Posterior vena cava (tissue), 2 donors: Measurements from ENCODE around the gene EIF6. TPM values are rescaled to one million over a fixed set of nuclear protein-coding genes. Genes with fewer than 3 reads are reported as not detected.
A peak's percentile ranks its signal among the peaks of the same experiment; 100 is the strongest.

Source experiments
- DNase-seq: peaks from one replicate; pipeline ENCODE4 v3.0.0-alpha.2; 2020; ENCODE audit warnings: low spot score
- intact Hi-C, 2 donors: fragments of 100-400 bp; cut with DNase I; formaldehyde crosslinking; loops; one replicate each; pipeline versions ENCODE4 v1.14.1 to v1.14.2; 2022 to 2023
- long read RNA-seq, 2 donors: library from polyadenylated mRNA; unstranded; transcript quantifications; one replicate each; pipeline ENCODE4 v2.0.0, GENCODE V29; 2020 to 2021
- total RNA-seq, 2 donors: library from RNA; stranded (reverse); fragmentation: NEBNext Ultra II Directional; extraction: Animal tissue kit (Norgen Biotek cat#: 25700); gene quantifications; one replicate each; pipeline ENCODE4 v1.2.1, GENCODE V29; 2021
- donor health status: DM: yes; HTN: yes; CAD: no.
- donor health status: DM: yes; HTN: yes; CAD: no.

EIF6 gene
- total RNA-seq = 10 to 100 TPM; 61.9 to 89.7 TPM
- long read RNA-seq, donor 1, transcript EIF6-203 (7 exons, 1,289 nt) = major isoform, 17 of 26 reads
- long read RNA-seq, donor 1, transcript EIF6-201 (6 exons, 1,252 nt) = minor isoform, 6 of 26 reads
- long read RNA-seq, donor 1, partial matches to known transcripts = 3 of 26 reads
- long read RNA-seq, donor 1, other reads (novel, unspliced or antisense) = 0 of 26 reads
- long read RNA-seq, donor 2, transcript EIF6-203 (7 exons, 1,289 nt) = major isoform, 170 of 218 reads
- long read RNA-seq, donor 2, transcript EIF6-201 (6 exons, 1,252 nt) = minor isoform, 27 of 218 reads
- long read RNA-seq, donor 2, partial matches to known transcripts = 8 of 218 reads
- long read RNA-seq, donor 2, other reads (novel, unspliced or antisense) = 8 of 218 reads

DNA sequence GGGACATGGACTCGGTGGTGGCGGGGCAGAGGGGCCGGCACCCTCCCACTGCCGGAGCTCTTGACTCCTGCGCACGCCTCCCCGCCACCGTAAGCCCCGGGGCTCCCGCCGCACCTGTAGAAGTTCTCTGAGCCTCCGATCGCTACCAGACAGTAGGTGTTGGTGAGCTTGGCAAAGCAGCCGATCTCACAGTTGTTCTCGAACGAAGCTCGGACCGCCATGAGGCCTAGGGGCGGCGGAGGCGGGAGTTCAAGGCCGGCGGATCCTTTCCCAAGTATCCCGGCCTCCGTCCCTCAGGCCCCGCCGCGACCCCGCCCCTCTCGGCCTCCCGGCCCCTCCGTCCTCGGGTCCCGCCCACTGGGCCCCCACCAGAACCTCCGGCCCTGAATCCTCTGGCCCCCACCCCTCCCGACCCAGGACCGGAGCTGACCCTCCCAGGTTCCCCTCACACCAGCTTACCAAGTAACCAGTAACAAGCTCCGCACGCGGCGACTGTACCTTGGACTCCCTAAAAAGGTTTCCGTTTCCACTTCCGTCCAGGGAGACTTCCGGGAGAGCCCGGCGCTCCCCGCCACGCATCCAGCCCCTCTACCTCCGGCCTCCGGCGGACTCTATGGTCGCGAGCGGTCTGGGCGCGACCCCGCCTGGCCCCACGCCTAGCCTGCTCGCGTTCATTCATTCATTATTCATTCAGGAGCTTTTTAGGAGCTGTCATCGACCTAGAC is at the start of gene EIF6:
EIF6 (minus strand) TSS at position 506 of the 725 bp plus-strand sequence; CDS start at position 221, 285 bp downstream.
- DNase-seq = peak; percentile 95

DNA sequence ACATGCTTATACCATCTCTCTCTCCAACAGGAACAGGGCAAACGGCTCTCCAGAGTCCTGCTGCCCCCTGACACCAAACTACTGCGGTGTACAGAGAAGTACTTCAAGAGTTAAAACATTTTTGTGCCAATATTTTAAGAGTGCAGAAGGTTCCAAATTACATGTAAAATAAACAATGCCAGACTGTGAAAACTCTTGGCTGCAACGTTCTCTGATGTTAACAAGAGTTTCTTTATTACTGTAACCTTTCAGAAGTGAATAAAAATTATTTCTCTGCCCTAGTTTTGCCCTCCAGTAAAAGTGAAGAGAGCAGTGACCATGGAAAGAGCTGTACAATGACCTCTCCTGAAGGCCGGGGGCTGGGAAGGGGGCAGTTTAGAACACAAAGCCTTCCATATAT is 49.0 kb upstream of the EIF6 start:
- intact Hi-C loops = no loop called here
- DNase-seq = no peak

More for the DNA sequence above, at the start of gene EIF6:
- intact Hi-C loops = no loop called here

DNA sequence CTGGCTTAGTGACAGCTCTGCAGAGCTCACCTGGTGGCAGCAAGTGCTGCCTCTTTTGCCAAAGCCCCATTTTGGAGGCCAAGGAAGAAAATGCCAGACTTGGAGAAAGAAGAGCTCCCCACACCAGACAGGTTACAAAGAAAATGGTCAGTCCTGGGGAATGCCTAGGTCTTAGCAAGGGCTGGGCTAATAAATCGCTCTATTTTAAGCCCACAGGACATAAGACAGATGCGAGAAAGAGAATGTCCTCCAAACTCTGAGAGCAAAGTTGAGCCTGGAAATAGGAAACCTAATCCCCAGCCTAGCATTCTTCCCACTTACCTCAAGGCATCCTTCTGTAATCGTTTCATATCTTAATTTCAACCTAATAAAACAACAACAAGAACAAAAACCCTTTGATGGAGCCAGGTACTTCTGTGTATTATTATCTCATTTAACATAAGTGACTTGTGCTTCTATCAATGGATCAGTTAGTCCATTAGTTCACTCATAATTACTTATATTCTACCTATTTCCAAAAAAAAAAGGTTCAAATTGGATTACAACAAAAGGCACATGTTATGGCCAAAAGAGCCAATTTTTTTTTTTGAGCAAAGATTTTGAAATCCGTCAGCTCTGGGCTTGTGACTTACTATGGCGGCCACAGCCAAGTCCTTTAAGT is 48.1 kb upstream of the EIF6 start:
- DNase-seq = no peak
- intact Hi-C loops = no loop called here

DNA sequence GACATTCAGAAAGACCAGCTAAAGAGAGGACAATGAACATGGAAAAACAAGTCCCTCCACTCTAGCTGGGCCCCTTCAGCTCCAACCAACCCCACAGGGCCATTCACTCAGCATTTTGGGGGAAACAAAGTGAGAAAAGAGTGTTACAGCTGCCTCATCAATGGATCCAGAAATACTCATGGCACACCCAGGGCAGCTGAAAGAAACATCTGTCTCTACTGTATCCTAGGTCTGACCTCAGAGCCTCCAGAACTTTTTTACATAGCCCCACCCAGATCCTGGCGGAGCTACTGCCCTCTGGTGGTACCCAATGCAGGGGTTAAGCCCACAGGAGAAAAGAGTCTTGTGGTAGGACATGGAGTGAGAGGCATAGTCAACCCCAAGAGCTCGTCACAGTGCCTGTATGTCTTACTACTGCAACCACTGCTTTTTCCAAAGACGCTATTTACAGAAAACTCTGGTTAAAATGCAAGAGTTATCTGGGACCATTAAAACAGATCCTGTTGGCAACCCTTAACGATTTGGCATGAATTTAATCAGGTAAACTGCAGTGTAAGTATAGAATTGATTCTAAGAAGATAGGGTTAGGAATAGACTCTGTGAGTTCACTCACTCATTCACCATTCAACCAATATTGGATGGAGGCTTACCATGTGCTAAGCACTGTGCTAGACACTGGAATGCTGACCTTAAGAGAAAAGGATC is 45.0 kb upstream of the EIF6 start:
- intact Hi-C loops = no loop called here
- no peak for DNase-seq

DNA sequence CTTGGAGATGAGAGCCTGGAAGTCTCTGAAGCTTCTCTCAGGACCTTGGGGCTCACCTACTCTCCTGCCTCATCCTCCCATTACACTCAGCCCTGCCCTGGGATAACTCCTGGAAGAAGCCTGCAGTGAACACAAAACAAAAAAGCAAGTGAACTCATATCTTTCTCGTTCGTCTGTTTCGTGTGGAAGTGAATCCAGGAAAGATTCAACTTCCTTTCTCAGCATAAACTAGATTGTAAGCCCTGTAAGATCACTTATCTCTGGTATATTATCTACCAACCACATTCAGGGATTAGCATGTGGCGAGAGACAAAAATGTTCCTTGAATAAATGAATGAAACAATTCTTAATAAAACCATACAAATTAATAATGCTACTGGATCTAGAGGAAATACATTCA is 44.1 kb upstream of the EIF6 start:
- no peak for DNase-seq
- intact Hi-C loops = no loop called here

DNA sequence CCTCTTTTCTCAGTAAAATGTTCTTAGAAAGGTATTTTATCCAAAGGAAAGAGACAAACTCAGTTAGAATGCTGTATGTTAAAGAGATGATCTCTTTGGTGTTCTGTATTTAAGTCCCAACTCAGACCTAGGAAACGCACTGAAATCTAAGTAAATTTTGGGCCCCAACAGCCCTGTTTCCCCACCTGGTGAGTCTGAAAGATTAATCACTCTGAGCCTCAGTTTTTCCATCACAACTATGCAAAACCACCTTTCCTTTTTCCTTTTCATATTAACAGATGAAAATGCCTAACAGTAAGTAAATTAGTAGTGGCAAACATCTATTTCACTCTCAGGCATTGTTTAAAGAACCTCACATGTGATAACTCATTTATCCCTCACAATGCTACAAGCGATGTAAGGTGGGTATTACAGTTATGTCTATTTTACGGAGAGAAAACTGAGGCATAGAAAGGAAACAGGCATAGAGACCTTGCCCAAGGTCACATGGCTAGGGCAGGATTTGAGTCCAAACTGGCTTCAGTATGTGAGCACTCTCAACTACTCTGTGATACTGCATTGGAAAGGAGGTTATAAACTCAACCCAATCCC is 43.6 kb upstream of the EIF6 start:
- intact Hi-C loops = no loop called here
- DNase-seq = no peak

DNA sequence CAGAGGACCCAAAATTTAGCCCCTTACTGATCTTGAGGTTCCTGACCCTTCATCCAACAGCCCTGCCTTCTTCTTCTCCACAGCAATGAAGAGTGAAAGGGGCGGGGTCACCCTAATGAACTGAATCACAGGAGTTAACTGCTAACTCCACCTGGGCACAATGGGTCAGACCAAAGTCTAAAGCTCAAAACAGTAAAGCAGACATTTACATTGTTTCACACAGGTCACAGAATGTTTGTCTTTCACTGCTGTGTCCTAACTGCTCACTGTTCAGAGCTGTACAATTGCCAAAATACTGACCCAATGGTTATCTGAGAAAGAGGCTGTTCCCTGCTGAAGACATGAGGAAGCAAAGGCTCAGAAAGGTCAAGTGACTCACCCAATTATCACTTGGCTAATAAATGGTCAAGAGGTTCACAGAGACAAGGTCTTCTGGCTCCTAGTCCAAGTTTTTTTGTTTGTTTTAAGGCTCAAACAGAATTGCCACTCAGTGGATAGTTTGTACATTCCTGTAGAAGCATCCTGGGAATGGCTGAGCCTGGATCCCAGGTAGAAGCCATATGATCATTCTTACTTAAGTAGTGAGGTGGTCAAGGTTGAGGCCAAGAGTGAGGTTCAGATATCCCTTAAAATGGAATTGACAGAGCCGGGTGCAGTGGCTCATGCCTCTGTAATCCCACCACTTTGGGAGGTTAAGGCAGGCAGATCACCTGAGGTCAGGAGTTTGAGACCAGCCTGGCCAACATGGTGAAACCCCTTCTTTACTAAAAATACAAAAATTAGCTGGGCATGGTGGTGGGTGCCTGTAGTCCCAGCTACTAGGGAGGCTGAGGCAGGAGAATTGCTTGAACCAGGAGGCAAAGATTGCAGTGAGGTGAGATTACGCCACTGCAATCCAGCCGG is 42.8 kb upstream of the EIF6 start:
- no peak for DNase-seq
- intact Hi-C loops = no loop called here

DNA sequence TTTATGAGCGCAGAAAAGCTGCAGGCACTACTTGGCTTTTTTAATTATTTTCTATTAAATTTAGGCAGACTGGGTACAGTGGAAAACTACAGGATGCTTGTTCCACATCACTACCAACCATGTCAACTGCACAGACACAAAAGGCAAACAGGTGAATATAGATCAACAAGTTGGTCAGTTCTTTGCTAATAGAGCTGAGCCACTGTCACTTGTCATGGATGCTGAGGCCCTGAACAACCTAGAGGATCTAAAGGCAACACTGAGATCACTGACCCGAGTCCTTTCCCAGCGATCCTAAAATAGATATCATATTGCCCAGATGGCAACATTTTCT is 42.1 kb upstream of the EIF6 start:
- DNase-seq = no peak

DNA sequence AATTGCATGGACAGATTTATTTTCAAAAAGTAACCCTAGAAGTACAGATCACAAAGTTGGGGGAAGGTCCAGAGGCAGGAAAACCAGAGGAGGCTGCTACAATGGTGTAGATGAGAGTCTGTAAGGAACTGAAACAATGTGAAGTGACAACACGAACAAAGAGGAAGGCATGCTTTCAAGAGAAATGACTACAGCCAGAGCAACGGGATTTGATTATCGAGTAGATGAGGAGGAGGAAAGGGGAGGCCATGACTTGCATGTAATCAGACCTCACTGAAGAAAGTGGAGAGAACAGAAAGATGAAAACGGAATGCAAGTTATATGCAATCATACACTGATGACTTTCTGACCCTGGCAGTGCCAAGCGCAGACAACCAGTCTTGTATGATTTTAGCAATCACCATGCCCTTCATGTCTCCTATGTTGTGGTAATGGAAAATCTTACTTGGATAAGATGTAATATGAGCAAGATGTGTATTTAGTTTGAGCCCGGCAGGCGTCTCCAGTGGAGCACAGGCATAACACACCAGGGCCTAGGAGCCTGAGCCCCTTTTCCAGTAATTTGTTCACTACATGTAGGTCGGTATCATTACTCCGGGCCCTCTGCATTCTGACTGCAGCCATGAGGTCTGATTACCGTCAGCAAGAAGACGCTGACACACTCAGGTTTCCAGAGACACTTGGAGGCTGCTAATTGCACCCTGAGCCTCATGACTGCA is 41.6 kb upstream of the EIF6 start:
- intact Hi-C loops = no loop called here
- DNase-seq = no peak

More for the DNA sequence above, 42.1 kb upstream of the EIF6 start:
- intact Hi-C loops = no loop called here

DNA sequence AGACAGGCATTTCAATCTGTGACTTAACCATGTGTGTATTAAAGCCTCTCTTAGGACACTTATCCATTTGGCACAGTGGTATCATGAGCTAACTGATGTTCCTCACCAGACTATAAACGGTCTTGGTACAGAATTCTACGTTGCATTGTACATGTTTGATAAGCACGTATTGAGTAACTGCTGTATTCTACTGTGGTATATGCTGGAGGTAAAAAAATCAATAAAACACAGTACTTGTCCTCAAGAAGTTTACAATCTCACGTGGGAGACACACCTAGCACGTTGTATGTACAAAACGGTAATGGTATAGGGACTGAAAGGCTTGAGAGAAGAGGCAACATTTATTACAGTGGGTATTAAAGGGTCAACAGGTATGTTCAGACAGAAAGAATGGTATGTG is 40.8 kb upstream of the EIF6 start:
- intact Hi-C loops = no loop called here
- DNase-seq = no peak

DNA sequence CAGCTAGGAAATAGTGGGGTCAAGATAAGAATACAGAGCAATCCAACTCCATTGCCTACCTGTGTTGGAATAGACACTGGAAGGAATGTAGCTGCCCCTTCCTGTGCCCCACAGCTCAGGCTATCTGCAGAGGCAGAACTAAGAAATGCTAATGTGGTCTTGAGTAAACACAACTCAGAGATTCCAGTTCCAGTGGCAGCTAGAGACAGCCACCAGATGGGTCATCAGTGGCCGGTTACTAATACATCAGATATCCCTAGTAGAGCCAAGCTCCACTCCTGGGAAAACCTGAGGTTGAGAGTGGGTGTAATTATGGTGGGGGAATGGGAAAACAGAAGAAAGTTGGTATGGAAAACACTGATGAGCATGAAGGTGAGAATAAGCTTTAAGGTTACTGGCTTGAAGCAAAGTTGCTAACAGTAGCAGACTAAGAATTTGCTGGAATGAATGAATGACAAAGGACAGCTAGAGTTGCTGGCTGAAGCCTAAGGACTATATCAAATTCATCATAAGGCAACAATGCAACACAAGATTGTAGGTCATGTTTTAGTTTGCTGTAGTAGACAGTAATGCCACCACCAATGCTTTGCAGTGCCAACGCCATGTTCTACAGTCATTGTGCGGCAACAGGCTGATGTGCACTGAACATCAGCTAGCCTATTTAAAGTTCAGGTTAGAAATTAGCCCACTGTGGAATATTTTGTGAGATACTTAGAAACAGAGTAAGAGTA is 36.0 kb upstream of the EIF6 start:
- intact Hi-C loops = no loop called here
- no peak for DNase-seq

DNA sequence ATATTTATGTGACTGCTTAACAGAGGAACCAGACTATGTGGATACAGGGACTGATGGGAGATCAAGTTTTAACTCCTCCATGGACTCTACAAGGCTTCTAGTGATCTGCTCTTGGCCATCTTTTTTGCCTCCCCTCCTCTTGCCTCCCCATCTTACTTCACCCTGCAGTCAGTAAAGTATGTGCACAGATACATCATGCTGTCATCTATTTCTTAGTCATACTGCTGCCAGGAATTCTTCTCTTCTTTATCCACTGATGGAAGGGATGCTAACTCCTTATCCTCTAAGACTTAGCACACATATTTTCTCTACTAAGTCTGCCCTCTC is 35.3 kb upstream of the EIF6 start:
- intact Hi-C loops = no loop called here
- no peak for DNase-seq

DNA sequence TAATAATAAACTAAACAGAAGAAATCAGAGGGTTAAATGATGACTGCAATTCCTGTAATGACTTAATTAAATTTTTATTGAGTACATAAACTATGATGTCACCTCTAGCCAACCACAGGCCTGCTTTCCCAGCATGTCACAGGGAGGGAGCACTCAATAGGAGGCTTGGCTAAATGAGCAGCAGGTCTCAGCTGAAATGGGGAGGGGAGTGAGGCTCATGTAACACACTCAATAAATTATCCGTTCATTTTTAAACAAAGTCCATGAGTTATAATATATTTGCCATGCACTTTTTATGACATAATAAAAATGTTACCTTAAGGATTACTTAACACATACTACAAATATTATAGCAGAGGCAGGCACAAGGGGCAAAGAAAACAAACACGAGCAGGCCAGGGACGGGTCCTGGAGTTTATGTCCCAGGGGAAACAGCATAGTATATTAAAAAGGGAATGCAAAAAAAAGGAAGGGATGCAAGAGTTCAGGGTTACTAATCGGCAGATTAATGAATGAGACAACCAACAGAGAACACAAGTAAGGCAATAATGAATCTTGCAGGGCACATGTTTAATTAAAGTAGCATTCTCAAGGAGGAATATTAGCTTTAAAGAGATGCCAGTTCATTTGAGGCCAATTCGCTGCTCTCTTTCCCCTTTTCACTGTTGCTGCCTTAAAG is 34.8 kb upstream of the EIF6 start:
- intact Hi-C loops = no loop called here
- no peak for DNase-seq

DNA sequence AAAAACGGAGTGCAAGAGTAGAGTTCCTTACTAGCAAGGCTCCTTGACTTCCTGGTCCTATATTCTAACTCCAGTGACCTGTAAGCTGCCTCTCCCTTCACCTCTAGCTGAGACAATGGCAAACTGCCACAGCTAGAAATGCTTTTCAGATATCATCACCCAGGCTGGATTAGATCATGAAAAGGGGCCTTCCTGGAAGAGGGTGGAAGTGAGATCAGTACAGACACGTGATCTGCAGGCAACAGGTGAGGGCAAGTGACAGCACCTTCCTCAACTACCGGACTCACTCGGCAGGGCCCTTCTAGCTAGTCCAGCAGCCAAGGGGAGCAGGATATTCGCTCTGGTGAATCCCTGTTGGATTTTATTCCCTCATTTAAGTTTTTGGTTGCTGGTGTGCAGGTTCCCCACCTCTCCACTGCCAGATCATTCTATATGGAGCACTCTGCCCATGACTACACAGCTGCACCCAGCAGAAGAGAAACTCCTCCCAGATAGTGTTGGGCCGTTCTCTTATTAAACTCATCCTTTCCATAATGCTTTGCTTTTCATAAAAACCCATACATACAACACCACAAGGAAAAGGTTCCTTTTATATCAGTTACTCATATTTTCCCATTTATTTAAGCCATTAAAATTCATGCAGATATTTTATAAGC is 34.1 kb upstream of the EIF6 start:
- DNase-seq = no peak
- intact Hi-C loops = no loop called here

DNA sequence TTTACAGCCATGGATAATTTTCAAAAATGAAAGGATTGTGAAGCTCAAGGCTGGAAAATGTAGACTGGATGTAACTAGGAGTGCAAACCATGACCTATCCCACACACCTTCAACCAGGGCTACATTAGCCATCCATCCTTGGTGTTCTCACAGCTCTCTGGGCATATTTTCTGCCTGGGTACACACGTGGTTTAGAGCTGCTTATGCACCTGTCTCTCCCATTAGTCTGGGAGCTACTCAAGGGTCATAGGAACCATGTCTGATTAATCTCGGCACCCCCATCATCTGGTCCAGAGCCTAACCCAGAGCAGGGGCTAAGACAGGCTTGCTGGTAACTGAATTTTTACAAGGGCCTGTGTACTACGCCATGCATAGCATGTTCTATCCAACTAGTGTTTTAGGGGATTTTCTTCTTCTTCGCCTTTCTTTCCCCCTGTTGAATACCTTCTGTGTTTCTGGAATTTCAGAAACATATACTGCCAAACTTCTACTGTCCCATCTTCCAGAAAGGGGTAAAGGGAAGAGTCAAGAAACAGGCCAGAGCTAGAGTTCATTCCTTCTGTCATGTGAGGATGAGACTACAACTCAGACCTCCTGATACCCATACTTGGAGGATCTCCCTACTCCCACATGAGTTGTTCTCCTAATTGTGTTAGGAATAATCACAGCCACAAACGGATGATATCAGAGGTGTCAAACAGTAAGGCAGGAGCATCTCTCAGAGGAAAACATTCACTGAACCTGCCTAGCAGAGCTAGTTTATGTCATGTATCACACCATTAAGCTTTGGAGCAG is 33.0 kb upstream of the EIF6 start:
- no peak for DNase-seq
- intact Hi-C loops = no loop called here

DNA sequence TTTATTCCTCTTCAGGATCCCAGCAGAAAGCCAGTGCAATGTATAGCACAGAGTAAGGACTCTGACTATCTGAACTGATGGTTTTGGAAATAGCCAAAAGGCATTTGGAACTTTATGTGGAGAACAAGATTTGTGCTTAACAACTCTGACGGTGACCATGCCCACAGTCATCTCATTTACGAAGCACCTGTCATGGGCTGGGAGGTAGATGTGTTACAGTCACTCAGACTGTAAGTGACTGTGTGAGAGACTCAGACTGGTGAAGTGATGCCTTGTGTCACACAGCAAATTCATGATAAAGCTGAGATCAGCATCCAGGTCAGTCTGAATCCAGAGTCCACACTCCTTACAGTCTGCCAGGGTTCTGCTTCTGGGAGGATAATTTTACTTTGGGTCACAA is 31.5 kb upstream of the EIF6 start:
- intact Hi-C loops = no loop called here
- DNase-seq = no peak
